OCI-LY3 (cell line): ENCODE data around the gene DNAH7.

Source experiments
- H2AFZ ChIP-seq: fragments of 200-600, 300-600 bp; shearing (Covaris generic); 2 replicates; pipeline ENCODE4 v1.6.0; 2014; ENCODE audit warnings: antibody characterized with exemption, low read depth, low read length
- H3K27ac ChIP-seq: fragments of 200-600, 300-600 bp; sonication (generic); 2 replicates; pipeline ENCODE4 v1.5.1; 2014; ENCODE audit warnings: mild to moderate bottlenecking, low read length, moderate library complexity, mixed read lengths
- H3K27me3 ChIP-seq: fragments of 200-600, 300-600 bp; sonication (generic); 2 replicates; pipeline ENCODE4 v1.6.1; 2014; ENCODE audit warnings: low read depth, low read length, mixed read lengths
- H3K36me3 ChIP-seq: fragments of 200-600, 300-600 bp; sonication (generic); replicated peaks from 2 replicates; pipeline ENCODE3; 2014; ENCODE audit warnings: low read depth, low read length, mixed read lengths
- H3K4me1 ChIP-seq: fragments of 300-600, 200-600 bp; sonication (generic); 2 replicates; pipeline ENCODE4 v1.6.1; 2014; ENCODE audit warnings: low read length, mixed read lengths
- H3K4me2 ChIP-seq: fragments of 200-600, 300-600 bp; sonication (generic); 2 replicates; pipeline ENCODE4 v1.6.1; 2014; ENCODE audit warnings: low read length, mixed read lengths
- H3K4me3 ChIP-seq: fragments of 300-600, 200-600 bp; sonication (generic); 2 replicates; pipeline ENCODE4 v1.5.1; 2014; ENCODE audit warnings: antibody characterized with exemption, mild to moderate bottlenecking, low read length, moderate library complexity
- H3K79me2 ChIP-seq: fragments of 300-600, 200-600 bp; shearing (Covaris generic); 2 replicates; pipeline ENCODE4 v1.6.1; 2014; ENCODE audit warnings: mild to moderate bottlenecking, low read length, mixed read lengths
- H3K9ac ChIP-seq: fragments of 300-600, 200-600 bp; shearing (Covaris generic); 2 replicates; pipeline ENCODE4 v1.6.0; 2014; ENCODE audit warnings: mild to moderate bottlenecking, low read length, moderate library complexity
- H3K9me3 ChIP-seq: fragments of 200-600, 300-600 bp; shearing (Covaris generic); 2 replicates; pipeline ENCODE4 v1.6.1; 2014; ENCODE audit warnings: low read length, mixed read lengths; ENCODE audit not compliant: insufficient read depth
- H4K20me1 ChIP-seq: fragments of 200-600, 300-600 bp; sonication (generic); 2 replicates; pipeline ENCODE4 v1.6.1; 2016; ENCODE audit warnings: low read length, mixed read lengths; ENCODE audit not compliant: insufficient read depth
- CTCF ChIP-seq: fragments of 200-600, 300-600 bp; sonication (generic); IDR thresholded peaks from 2 replicates; pipeline ENCODE4 v1.5.1; 2014; ENCODE audit warnings: antibody characterized with exemption, low read length, low read depth
- EZH2phosphoT487 ChIP-seq: fragments of 200-600 bp; shearing (Covaris generic); IDR thresholded peaks from 2 replicates; pipeline ENCODE4 v1.6.1; 2018; ENCODE audit warnings: antibody characterized with exemption, mixed run types, low read depth

Gene DNAH7

GRCh38 chr2:196086517-196087368, 18.1 kb upstream of the DNAH7 start:
- Histone ChIP-seq H3K4me1 (no peaks in the 10 kb centered on the region), H3K36me3 (no peaks in the 10 kb centered on the region), H3K4me2 (no peak overlapping the region), H3K4me3 (no peak overlapping the region), H3K27ac (no peak overlapping the region), H3K9me3 (peaks cover 12% of the 10 kb centered on the region; the same call in 1 of the 2 replicates), H3K27me3 (no peaks in the 10 kb centered on the region), H3K9ac (no peak overlapping the region), H2AFZ (no peak overlapping the region), H4K20me1 (no peaks in the 10 kb centered on the region), H3K79me2 (no peaks in the 10 kb centered on the region)
- no peak for TF ChIP-seq CTCF

DNA sequence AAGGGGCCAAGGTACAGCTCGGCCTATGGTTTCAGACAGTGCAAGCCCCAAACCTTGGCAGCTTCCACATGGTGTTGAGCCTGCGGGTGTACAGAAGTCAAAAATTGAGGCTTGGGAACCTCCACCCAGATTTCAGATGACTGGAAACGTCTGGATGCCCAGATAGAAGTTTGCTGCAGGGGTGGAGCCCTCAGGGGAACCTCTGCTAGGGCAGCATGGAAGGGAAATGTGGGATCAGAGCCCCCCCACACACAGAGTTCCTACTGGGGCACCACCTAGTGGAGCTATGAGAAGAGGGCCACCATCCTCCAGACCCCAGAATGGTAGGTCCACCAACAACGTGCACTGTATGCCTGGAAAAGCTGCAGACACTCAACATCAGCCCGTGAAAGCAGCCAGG, 15.0 kb upstream of the DNAH7 start:
- no peaks in the 10 kb centered on the region for H3K27me3 ChIP-seq
- H3K36me3 ChIP-seq: no peaks in the 10 kb centered on the region
- no peak for TF ChIP-seq CTCF
- no peak for TF ChIP-seq EZH2phosphoT487
- no peaks in the 10 kb centered on the region for H3K79me2 ChIP-seq
- H4K20me1 ChIP-seq: no peaks in the 10 kb centered on the region
- H2AFZ ChIP-seq: no peak overlapping the region
- peaks cover 10% of the 10 kb centered on the region for H3K4me1 ChIP-seq
- H3K9ac ChIP-seq: no peak overlapping the region
- peaks cover 12% of the 10 kb centered on the region; the same call in 1 of the 2 replicates for H3K9me3 ChIP-seq
- no peak overlapping the region for H3K4me2 ChIP-seq
- H3K27ac ChIP-seq: no peak overlapping the region
- no peak overlapping the region for H3K4me3 ChIP-seq

DNA sequence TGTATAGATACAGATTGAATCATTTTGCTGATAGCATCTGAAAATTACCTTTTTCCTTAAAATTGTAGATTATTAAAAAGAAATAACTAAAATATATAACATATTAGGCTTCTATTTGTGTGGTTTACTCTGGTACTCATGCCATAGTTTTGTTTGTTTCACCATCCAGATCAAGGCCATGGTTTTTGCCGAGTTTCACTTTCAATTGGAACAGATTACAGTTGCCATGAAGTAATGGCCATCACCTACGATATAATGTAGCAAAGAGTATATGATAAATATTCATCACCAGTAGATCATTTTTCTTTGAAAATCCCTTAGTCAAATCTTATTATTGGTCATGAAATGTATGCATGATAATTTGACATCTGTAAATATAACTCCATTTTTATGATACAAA, 11.9 kb upstream of the DNAH7 start:
- H3K79me2 ChIP-seq: no peaks in the 10 kb centered on the region
- peaks cover 13% of the 10 kb centered on the region for H3K4me1 ChIP-seq
- H4K20me1 ChIP-seq: no peaks in the 10 kb centered on the region
- no peak overlapping the region for H3K9ac ChIP-seq
- no peak overlapping the region for H2AFZ ChIP-seq
- no peaks in the 10 kb centered on the region for H3K36me3 ChIP-seq
- peaks cover 12% of the 10 kb centered on the region; the same call in 1 of the 2 replicates for H3K9me3 ChIP-seq
- TF ChIP-seq EZH2phosphoT487 (no peak), CTCF (no peak)
- H3K27me3 ChIP-seq: no peaks in the 10 kb centered on the region
- H3K27ac ChIP-seq: no peak overlapping the region
- H3K4me3 ChIP-seq: no peak overlapping the region
- no peak overlapping the region for H3K4me2 ChIP-seq

- Histone ChIP-seq H2AFZ (no peak overlapping the region), H3K27me3 (no peaks in the 10 kb centered on the region), H3K27ac (no peak overlapping the region), H3K9ac (no peak overlapping the region), H4K20me1 (no peaks in the 10 kb centered on the region), H3K4me3 (no peak overlapping the region), H3K79me2 (no peaks in the 10 kb centered on the region), H3K4me2 (no peak overlapping the region), H3K4me1 (peaks cover 13% of the 10 kb centered on the region), H3K36me3 (no peaks in the 10 kb centered on the region), H3K9me3 (0 out of 2 replicates have a peak, but pooled peaks cover 6% of the 10 kb centered on the region)
- TF ChIP-seq EZH2phosphoT487: no peak
Measured at GRCh38 chr2:196079052-196079451, 10.4 kb upstream of the DNAH7 start.
